Central memory CD4-positive, alpha-beta T cell (primary cell): Measurements from ENCODE around the gene LRMDA.

Source experiments
- DNase-seq: peaks from one replicate; pipeline ENCODE4 v3.0.0; 2022

The LRMDA gene

GRCh38 chr10:76436981-76437380 lies 1005.6 kb downstream of the LRMDA start:
- no peak for DNase-seq

DNA sequence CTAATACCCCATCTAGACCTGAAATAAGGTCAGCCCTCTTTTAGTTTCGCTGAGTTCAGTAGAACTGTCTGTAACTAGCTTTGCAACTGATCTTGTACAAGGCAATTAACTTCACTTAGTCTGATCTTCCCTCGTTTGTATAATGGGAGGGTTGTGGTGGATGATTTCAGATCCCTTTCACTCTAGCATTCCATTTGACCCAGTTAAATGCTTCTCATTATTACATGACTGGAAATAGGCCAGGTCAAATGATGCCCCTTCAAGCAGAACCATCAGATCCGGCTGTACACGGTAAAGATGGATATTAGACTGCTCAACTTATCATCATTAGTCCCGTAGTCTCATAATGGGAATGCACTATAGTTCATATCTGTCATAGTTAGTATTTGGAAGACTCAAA lies 1009.0 kb downstream of the LRMDA start:
- DNase-seq: no peak

GRCh38 chr10:76442113-76442512 lies 1010.7 kb downstream of the LRMDA start:
- no peak for DNase-seq

DNA sequence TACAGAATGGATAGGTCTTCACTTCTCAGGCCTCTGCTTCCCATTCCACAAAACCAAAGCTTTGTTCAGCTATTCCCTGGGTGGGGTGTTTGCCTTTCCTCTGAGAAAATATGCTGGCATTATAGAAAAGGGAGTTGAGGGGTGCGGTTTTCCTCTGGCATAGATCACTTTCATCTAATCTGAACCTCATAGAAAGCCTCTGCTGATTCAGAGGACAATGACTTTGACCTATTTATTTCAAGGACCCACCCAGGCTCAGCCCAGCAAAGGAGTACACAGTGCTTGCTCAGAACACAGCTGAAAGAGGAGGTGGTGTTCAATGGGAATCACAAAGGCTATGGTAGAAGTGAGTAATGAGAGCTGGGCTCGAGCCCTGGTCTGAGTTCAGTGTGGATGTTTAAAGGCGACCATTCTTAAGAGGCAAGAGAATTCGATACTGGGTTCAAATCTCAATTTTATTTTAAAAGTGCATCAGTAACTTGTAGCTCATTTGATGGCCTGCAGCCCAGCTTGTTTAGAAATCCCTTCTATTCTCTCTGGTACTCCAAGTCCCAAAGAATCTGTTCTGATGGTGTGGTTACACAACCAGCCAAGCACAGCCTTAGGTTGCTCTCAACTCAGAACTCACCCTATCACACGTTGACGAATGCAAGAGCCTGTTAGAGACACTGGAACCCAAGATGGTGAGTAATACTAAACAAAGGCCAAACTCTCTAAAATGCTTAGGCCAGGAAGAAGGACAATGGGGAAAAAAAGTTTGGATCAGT lies 1012.8 kb downstream of the LRMDA start:
- DNase-seq: no peak

DNA sequence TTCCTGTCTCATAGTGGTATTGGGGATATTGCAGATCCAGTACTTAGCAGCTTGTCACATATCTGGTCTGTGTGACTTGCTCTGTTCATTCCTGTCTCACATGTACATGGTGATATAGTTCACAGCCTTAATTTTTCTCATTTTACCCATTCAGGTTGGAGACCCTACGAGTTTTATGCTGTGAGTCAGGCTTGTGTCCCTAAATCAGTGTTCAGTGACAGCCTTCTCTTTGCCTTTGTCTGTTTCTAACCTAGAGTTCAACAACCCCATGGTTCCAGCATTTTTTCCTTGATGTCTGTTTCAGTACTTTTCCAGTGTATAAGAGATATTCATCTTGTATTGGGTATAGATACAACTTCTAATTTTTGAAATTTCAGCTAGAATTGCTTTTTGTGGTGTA lies 1016.2 kb downstream of the LRMDA start:
- no peak for DNase-seq

DNA sequence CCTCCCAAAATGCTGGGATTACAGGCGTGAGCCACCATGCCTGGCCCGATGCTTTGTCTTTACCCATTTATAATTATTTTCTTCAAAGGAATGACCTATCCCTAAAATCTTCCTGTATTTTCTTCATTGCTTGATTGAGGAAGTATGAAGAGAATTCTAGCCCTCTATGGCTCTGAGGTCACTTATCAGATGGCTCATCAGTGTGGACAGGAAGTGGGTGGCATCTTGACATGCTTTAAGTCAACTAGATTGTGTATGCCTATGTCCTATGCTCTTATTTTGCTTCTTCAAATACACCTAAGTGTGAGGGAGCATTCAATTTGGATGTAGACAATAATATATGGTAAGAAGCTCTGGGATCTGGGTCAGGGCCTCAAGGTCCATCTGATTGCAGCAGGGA lies 1020.5 kb downstream of the LRMDA start:
- DNase-seq: no peak

GRCh38 chr10:76453332-76453731 lies 1021.9 kb downstream of the LRMDA start:
- no peak for DNase-seq

- no peak for DNase-seq
Measured at GRCh38 chr10:76453997-76454396, 1022.6 kb downstream of the LRMDA start.

DNA sequence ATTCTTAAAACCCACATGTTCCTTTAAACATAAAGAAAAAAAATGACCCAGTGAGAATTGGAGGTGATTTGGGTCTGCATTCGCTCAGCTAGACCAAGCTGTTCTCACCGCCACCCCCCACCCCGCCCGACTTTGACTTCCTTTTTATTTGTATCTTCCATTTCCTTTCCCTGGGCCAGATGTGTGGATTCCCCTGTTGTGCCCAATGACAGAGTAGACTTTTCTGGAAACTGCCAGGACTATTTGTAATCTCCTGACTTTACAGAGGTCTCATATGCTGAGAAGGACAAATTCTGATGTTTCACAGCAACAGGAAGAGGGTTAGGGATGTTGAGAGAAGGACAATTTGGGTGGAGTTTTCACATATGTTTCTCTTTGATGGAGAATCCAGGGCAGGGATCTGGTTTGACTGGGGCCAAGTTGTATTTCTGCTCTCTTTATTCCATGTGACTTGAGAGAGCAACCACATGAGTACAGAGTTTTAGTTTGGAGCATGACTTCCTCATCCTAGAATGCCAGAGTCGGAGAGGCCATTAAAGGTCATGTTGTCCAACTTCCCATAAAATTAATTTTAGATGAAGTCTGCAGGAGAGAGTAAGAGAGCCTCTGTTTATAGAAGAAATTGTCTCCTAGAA lies 1023.2 kb downstream of the LRMDA start:
- DNase-seq: no peak

GRCh38 chr10:76456197-76456596 lies 1024.8 kb downstream of the LRMDA start:
- no peak for DNase-seq

DNA sequence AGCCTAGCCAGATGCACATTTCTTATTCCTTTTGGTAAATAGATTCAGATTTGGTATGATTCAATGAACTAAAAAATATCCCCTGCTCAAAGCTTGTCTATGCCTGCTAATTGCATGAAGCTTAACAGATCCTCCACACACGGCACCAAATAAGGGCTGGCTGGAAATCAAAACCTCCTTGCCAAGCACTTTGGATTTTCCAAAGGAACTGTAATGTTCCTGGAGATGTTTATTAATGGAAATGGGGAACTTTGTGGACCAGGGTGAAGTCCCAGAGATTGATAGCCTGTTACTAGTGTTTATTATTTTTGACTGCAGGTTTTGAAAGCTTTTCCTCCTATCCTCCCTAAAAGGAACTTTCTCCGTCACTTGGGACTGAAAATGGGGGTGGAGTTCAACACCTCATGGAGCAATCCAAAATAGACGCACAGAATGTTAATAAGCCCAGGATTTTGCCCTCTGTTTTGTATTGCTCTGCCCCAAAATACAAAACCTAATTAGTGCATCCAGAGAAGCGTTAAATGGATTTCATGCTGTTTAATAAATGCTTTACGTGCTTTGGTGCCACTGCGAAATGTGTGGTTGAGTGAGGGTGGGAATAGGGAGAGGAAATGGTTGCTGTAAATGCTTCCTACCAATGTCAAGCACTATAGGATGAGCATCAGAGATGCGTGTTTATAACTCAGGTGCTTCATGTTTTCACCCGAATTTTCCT lies 1027.7 kb downstream of the LRMDA start:
- no peak for DNase-seq

DNA sequence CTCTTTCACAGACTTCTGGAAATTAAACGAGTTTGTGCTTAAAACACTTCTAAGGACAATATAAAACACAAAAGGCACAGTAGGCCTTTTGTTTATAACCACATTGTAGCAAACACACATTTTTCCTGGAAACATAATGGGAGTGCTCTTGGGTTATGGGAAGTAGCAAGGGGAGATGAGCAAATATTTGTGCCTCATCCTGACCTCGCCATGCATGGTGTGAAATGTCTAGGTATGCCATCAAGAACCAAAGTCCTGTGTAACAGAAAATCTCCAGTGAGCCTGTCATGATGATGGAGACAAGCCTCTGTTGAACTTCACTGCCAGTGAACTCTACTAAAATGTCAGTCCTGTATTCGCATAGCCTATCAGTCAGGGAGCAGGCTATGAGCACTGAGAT lies 1029.6 kb downstream of the LRMDA start:
- DNase-seq: no peak

- no peak for DNase-seq
Measured at GRCh38 chr10:76463111-76463510, 1031.7 kb downstream of the LRMDA start.

- no peak for DNase-seq
Measured at GRCh38 chr10:76466836-76467503, 1035.5 kb downstream of the LRMDA start.

- DNase-seq: no peak
Measured at GRCh38 chr10:76469675-76470074, 1038.3 kb downstream of the LRMDA start.

DNA sequence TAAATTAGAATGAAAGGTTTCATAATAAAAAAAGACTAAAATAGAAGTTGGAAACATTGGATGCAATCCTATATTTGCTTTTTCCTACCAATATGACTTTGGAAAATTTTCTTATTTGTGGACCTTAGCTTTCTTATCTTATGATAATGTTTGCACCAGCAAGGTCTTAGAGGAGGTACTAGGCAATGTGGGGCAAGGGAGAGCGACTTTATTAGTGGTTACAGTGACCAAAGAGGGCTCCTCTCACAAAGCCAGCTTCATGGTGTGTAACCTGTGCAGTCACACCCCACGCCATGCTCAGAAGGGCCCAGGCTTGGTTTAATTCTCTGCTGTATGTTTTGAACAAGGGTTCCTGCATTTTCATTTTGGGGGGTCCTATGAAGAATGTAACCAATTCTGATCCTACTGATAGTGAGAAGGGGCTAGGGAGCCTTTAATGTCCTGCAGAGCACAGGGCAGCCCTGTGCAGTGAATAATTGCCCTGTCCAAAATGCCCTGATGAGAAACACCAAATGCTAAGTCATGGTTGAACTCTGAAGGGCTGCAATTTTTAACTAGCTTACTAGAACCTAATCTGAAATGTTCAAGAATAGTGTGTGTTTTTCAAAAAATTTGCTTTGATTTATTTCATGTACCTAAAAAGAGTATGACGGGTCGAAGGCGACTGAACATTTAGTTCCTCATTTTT lies 1047.8 kb downstream of the LRMDA start:
- no peak for DNase-seq

DNA sequence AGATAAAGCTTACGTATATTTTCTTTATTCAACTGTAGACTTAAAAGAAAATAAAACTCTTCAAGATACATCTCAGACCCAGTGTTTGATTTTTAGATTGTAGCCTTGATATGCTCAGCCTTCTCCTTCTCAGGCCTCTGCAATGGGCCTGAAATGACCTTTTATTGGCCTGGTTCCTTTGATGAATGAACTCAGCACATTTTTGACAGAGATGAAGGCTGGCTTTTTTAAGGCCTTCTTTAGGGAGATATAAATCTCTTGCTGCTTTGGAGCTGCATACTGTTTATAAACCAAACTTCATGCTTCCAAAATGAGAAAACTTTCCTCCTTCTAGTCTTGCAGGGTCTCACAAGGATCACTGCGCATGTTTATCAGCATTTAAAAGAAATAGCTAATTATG lies 1049.8 kb downstream of the LRMDA start:
- no peak for DNase-seq

GRCh38 chr10:76487582-76487981 lies 1056.2 kb downstream of the LRMDA start:
- no peak for DNase-seq

GRCh38 chr10:76488602-76489001 lies 1057.2 kb downstream of the LRMDA start:
- DNase-seq: no peak

DNA sequence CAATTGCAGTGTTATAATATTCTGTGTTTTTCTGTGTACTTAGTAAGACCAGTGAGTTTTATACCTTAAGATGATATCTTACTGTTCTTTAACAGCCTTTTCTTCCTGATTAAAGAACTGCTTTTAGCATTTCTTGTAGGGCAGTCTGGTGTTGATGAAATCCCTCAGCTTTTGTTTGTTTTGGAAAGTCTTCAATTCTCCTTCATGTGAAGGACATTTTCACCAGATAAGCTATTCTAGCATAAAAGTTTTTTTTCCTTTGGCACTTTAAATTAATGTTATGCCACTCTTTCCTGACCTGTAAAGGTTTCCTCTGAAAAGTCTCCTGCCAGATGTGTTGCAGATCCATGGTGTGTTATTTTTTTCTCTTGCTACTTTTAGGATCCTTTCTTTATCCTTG lies 1059.8 kb downstream of the LRMDA start:
- DNase-seq: no peak

DNA sequence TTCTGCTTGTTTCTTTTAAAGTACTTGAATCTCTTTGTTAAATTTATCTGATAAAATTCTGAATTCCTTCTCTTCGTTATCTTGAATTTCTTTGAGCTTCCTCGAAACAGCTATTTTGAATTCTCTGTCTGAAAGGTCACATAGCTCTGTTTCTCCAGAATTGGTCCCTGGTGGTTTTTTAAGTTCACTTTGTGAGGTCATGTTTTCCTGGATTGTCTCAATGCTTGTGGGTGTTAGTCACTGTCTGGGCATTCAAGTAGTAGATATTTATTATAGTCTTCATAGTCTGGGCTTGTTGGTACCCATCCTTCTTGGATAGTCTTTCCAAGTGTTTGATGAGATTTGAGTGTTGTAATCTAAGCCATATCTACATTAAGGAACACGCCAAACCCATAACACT lies 1060.6 kb downstream of the LRMDA start:
- no peak for DNase-seq

- no peak for DNase-seq
Measured at GRCh38 chr10:76492678-76493472, 1061.5 kb downstream of the LRMDA start.
